Measurements from ENCODE around the gene NEXMIF.

GRCh38 chrX:74853255-74853654 lies 72.0 kb downstream of the NEXMIF start:
- TF ChIP-seq CTCF (IDR thresholded peaks at IDR 0.05) (no peak), POLR2A (IDR thresholded peaks at IDR 0.05) (no peak)
